HG02870 (cell line): ENCODE results near the gene BCAS4.

Experiments
- ATAC-seq: cut with Tn5 transposase; IDR thresholded peaks from one replicate; pipeline ENCODE4 v1.9.1; 2021; ENCODE audit warnings: mild to moderate bottlenecking, moderate library complexity; ENCODE audit not compliant: unreplicated experiment

The BCAS4 gene

GRCh38 chr20:50848846-50849673, 54.2 kb downstream of the BCAS4 start:
- ATAC-seq = peak; percentile 42

DNA sequence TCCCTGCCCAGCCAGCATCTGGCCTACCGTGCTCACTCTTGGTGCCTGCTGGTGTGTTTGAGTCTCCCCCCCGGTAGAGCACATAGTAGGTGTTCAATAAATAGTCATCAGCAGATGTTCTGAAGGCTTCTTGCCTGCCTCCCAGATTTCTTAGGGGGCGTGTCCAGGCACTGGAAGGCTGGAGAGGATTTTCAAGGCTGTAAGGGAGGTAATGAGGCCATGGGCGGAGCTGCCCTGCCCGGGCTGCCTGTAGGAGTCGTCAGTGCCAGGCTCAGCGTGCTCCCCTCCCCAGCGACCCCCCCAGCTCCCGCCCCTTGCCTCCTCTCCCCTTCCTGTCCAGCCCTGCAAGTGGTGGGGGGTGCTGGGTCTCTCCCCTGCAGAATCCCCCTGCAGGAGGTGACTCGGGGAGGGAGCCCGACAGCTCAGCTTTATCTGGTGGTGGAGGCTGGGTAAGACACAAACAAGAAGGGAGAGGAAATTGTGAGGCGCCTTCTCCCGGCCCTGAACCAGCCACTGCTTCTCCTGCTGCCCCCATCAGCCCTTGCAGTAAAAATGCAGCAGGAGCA, 55.9 kb downstream of the BCAS4 start:
- ATAC-seq = no peak

DNA sequence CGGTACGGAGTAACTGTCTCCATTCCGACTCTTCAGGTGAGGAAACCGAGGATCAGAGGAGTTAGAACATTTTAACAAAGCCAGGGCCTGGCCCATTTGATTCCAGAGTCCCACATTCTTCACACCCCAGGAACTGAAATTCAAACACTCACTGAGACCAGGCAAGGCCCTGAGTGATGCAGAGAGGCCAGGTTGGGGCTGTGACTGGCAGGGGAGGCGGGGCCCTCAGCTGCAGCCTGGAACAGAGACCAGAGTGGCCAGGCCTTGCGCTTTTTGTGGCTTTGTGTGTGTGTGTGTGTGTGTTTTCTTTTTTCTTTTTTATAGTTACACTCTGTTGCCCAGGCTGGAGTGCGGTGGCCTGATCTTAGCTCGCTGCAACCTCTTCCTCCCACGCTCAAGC, 57.2 kb downstream of the BCAS4 start:
- no peak for ATAC-seq

DNA sequence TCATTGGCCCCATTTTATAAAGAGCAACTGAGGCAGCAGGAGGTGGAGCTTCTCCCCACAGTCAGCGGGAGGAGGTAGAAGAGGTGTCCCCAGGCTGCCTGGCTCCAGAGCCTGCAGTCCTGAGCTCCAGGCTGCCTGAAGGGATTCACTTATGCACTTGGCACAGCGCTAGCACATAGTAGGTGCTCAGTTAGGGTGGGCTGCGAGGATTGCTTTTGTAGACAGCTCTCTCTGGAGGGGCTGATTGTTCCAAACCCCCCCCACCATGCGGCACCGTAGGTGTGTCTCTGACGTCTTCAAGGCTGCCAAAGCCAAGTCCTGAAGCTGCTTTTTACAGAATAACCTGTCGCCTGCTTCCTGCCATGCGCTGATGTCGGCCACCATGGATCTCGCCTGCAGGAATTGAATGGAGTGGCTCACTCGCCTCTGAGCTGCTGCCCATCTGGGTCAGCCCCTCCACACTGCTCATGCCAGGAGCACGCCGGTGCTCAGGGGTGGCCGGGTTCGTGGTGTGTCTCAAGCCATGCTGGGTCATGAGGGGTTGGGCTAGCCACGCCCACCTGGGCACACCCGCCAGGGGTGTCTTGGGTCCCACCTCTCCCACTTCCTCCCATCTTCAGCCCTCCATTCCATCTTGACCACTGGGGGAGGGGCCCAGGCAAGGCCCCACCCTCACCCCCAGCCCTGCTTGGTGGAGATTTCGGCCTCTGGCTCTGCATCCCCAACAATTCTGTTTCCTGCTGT, 59.8 kb downstream of the BCAS4 start:
- no peak for ATAC-seq

DNA sequence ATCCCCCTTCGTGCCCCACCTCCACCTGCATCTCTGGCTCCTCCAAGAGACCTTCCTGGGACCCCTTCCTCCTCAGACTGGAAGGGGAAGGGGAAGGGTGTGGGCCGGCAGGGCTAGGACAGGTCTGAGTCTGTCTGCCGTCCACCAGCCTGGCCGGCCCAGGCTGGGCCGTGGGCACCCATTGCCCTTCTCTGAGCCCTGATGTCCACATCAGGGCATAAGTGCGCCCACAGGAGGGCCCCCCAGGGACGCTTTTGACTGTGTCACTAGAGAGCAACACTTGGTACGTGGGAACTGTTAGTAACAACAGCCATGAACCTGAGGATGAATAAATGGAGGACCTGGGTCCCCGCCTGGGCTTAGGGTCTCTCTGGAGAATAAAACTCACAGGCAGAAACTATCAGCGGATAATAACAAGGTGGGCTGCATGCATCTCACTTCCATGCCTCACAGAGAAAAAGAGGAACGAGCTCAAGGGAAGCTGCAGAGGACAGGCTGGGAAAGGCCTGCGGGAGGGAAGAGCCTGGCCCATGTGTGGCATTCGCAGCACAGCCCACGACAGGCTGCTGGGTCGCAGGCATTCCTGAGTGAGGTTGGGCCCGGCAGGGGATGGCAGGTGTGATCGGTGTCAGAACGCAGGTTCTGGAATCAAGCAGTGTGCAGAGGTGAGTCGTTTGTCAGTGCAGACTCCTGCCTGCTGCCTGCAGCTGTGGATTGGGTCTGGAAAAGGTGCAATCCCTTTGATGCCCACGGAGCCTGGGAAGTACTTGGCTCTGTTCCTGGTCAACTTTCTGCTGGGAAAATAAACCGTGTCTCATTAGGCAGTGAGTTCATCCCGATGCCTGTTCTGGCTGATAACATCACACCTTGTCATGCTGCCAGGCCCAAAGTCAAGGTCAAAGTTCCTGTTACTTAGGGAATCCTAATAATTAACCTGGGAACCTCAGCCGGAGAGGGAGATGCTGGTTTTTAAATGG, 60.9 kb downstream of the BCAS4 start:
- no peak for ATAC-seq

GRCh38 chr20:50856475-50857041, 61.7 kb downstream of the BCAS4 start:
- ATAC-seq = no peak

DNA sequence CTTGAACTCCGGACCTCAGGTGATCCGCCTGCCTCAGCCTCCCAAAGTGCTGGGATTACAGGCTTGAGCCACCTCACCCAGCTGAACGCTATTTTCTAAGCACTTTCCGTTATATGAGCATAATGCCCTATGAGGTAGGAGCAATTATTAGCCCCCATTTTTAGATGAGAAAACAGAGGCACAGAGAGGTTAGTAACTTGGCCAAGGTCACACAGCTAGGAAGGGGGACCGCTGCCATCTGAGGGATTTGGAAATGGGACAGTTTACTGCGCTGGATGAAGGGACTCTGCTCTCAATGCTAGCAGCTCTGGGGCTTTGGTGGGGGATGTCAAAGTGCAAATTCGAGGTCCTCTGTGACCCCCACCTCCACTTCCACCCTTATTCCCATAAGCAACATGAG, 62.5 kb downstream of the BCAS4 start:
- no peak for ATAC-seq

DNA sequence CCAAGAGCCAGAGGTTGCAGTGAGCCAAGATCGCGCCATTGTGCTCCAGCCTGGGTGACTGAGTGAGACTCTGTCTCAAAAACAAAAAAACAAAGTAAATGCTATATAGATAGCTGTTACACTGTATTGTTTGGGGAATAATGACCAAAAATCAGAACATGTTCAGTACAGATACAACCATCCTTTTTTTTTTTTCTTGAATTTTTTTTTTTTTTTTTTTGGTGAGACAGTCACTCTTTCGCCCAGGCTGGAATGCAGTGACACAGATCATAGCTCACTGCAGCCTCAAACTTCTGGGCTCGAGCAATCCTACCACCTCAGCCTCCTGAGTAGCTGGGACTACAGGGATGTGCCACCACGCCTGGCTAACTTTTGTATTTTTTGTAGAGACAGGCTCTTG, 63.7 kb downstream of the BCAS4 start:
- no peak for ATAC-seq

DNA sequence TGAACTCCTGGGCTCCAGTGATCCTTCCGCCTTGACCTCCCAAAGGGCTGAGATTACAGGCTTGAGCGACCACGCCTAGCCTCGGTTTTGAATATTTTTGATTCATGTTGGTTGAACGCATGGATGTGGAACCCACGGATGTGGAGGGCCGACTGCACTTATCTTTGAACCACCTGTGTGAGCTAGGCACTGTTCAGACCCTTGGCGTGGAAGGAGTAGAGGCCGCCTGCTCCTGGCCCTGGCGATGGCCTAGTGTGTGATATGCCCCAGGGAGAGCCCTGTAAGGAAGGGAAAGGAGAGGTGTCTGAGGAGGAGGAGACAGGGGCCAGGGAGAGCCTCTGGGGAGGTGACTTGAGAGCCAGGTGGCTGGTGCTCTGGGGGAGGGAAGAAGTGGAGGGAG, 64.3 kb downstream of the BCAS4 start:
- ATAC-seq = no peak

GRCh38 chr20:50861012-50861411, 66.2 kb downstream of the BCAS4 start:
- no peak for ATAC-seq

DNA sequence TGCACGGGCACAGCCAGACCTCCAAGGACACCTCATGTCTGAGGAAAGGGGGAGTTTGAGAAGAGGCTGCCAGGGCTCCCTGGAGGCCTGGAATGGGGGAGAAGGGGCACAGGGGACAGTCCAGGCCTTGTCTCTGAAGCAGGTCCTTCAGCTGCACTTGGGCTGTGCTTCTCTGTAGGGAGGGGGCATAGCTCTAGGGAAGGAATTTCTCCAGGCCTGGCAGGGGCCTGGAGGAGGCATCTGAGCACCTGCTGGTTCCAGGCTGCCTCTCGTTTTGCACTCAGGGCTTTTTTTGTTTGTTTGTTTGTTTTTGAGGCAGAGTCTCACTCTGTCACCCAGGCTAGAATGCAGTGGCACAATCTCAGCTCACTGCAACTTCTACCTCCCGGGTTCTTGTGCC, 67.7 kb downstream of the BCAS4 start:
- no peak for ATAC-seq

GRCh38 chr20:50865114-50865513, 70.3 kb downstream of the BCAS4 start:
- no peak for ATAC-seq

DNA sequence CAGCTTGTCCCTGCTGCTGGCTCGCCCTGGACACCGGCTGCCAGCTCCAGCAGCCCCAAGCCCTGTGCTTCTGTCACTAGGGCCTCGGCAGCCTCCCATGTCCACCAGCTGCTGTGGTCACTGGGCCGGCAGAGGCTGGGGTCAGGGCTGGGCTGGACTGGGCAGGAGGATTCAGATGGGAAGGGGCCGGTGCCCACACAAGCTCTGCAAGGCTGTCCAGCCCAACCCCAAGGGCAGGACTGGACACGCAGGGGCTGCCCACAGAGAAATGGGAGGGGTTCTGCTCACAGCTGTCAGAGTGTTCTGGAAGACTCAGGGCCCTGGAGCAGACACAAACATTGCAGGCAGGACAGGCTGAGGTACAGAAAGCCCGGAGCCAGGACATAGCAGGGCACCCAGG, 70.7 kb downstream of the BCAS4 start:
- ATAC-seq = no peak

DNA sequence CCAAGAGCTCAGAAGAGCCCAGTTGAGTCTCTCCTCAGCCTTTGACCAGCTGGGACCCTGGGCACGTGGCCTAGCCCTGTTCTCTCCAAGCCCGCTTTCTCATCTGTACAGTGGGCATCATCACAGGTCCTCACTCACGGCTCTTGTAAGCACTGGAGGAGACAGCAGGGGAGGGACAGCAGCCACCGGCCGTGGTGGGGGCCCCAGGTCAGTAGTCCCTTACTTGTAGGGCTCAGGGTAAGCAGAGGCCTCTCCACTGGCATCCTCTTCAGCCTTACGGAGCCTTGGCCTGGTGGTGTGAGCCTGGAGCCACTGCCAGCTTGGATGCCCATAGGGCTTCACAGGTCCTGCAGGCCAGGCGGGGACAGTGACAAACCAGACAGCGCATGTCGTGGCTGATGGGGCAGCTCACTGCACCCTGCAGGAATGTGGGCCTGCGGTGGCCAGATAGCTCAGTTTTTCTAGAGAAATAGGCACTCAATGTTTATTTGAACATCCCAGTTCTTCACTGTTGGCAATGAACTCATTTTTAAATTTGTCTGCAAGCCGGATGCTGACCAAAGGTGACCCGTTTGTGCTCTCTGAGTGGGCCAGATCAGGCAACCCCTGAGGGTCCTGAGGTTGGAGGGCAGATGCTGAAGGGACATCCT, 71.3 kb downstream of the BCAS4 start:
- ATAC-seq = no peak

- no peak for ATAC-seq
These were observed 72.0 kb downstream of the BCAS4 start for GRCh38 chr20:50866831-50867230.

DNA sequence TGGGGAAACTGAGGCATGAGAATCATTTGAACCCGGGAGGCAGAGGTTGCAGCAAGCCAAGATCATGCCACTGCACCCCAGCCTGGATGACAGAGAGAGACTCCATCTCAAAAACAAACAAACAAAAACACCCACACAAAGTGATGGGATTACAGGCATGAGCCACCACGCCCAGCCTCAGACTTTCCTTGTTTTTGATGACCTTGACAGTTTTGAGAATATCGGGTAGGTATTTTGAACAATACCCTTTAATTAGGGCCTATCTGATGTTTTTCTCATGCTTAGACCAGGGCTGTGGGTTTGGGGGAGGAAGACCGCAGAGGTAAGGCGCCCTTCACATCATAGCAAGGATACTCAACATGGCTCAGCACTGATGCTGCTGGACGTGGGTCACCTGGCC, 72.9 kb downstream of the BCAS4 start:
- no peak for ATAC-seq

DNA sequence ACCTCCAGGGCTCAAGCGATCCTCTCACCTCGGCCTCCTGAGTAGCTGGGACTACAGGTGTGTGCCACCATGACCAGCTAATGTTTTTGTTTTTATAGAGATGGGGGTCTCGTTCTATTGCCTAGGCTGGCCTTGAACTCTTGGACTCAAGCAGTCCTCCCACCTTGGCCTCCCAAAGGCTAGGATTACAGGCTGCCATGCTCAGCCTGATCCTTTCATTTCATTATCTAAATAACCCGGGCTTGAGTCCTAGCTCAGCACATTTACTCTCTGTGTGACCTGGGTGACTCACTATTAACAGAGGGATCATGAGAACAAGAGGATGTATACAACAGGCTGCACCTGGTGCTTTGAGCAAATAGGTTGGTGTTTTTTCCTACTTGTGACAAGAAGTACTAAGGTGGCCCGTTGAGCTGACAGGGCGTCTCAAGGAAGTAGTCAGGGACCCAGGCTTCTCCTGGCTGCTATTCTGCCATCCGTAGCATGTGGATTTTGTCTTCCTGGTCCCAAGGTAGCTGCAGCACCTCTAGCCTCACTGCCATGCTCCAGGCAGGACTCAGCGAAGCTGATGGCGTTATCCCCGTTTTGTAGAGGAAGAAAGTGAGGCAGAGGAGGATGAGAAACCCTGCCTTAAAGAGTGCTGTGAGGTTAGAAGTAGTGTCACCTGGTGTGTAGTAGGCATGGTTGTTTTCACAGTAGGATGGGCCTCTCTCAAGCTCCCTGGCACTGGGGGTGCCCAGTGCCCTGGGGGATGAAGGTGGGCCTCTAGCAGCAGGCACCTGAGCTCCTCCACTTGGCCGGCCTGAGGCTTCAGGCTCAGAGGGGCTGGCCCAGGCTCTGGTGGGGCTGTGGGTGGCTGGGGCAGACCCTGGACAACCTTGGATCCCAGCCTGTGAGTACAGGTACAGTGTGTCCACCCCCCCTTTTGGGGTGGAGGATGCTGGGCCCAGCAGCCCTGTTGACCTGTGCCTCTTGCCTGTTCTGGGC, 73.9 kb downstream of the BCAS4 start:
- no peak for ATAC-seq

DNA sequence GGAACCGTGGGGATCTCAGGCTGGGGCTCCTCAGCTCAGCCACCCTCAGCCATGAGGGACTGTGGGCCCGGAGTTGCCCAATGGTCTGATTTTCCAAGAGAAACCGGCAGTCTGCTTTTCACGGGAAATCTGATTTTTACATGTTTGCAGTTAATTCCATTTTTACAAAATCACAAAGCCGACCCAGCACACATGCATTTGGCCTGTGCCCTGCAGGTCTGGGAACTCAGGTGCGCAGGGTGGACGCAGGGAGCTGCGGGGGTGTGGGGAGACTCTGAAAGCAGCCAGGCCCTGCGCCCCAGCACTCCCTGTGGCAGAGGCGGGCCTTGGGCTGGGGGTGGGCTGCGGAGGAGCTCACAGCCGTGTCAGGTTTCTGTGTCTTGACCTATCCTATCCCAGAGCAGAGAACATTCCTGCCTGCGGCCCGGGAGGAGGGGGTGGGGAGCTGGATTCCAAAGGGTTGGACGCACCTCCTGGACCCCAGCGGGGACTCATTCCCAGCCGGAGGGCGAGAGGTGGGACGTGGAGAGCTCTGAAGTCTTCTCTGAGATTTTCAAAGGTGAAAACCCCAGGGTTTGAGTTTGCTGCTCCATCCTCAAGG, 75.8 kb downstream of the BCAS4 start:
- no peak for ATAC-seq
